HG03571 (cell line): Measurements from ENCODE around the gene AKAP1.

Experiments
- ATAC-seq: cut with Tn5 transposase; IDR thresholded peaks from one replicate; pipeline ENCODE4 v1.9.1; 2021; ENCODE audit not compliant: unreplicated experiment

Gene AKAP1

GRCh38 chr17:57125866-57126265 is 40.8 kb downstream of the AKAP1 start:
- no peak for ATAC-seq

GRCh38 chr17:57130708-57131461 is 45.8 kb downstream of the AKAP1 start:
- no peak for ATAC-seq

GRCh38 chr17:57132663-57133062 is 47.6 kb downstream of the AKAP1 start:
- ATAC-seq: no peak

- ATAC-seq: no peak
Measured at GRCh38 chr17:57133486-57133885, 48.4 kb downstream of the AKAP1 start.

GRCh38 chr17:57135026-57135788 is 50.2 kb downstream of the AKAP1 start:
- ATAC-seq: no peak

- no peak for ATAC-seq
Measured at GRCh38 chr17:57135789-57136291, 50.8 kb downstream of the AKAP1 start.

- no peak for ATAC-seq
Measured at GRCh38 chr17:57136355-57136754, 51.3 kb downstream of the AKAP1 start.

- ATAC-seq: no peak
Measured at GRCh38 chr17:57138030-57138911, 53.2 kb downstream of the AKAP1 start.

- no peak for ATAC-seq
Measured at GRCh38 chr17:57138956-57139576, 54.0 kb downstream of the AKAP1 start.

- no peak for ATAC-seq
Measured at GRCh38 chr17:57140316-57140715, 55.3 kb downstream of the AKAP1 start.

- ATAC-seq: no peak
Measured at GRCh38 chr17:57142925-57143324, 57.9 kb downstream of the AKAP1 start.

- ATAC-seq: no peak
Measured at GRCh38 chr17:57143361-57143760, 58.3 kb downstream of the AKAP1 start.

GRCh38 chr17:57143919-57144318 is 58.9 kb downstream of the AKAP1 start:
- ATAC-seq: no peak

- no peak for ATAC-seq
Measured at GRCh38 chr17:57144567-57144966, 59.5 kb downstream of the AKAP1 start.

- ATAC-seq: no peak
Measured at GRCh38 chr17:57145347-57145746, 60.3 kb downstream of the AKAP1 start.

- no peak for ATAC-seq
Measured at GRCh38 chr17:57146273-57146672, 61.2 kb downstream of the AKAP1 start.

- ATAC-seq: no peak
Measured at GRCh38 chr17:57151798-57152197, 66.8 kb downstream of the AKAP1 start.

- ATAC-seq: no peak
Measured at GRCh38 chr17:57152967-57153528, 68.0 kb downstream of the AKAP1 start.

- ATAC-seq: no peak
Measured at GRCh38 chr17:57154921-57155320, 69.9 kb downstream of the AKAP1 start.

- no peak for ATAC-seq
Measured at GRCh38 chr17:57158325-57158724, 73.3 kb downstream of the AKAP1 start.
